ENCODE results near the gene TEC. TPM values are rescaled to one million over a fixed set of nuclear protein-coding genes. Genes with fewer than 3 reads are reported as not detected.

The TEC gene
- total RNA-seq, 2 experiments from 2014 or later, result 1.7 to 2.2 TPM

GRCh38 chr4:48270951-48271473, 1.4 kb upstream of the TEC start:
- ChIA-PET CTCF (no interaction called here), POLR2A (interaction anchor here (0.7 kb wide), 1 partner anchor 142 kb away, joined by 5 read pairs; no protein-coding TSS in a partner anchor)

- CTCF ChIA-PET, result no interaction called here
- POLR2A ChIA-PET, result interaction anchor here (0.6 to 0.7 kb wide), 2 partner anchors 13 to 142 kb away, joined by 5 to 6 read pairs; no protein-coding TSS in a partner anchor
Measured at GRCh38 chr4:48270523-48270897, 872 bp upstream of the TEC start.

DNA sequence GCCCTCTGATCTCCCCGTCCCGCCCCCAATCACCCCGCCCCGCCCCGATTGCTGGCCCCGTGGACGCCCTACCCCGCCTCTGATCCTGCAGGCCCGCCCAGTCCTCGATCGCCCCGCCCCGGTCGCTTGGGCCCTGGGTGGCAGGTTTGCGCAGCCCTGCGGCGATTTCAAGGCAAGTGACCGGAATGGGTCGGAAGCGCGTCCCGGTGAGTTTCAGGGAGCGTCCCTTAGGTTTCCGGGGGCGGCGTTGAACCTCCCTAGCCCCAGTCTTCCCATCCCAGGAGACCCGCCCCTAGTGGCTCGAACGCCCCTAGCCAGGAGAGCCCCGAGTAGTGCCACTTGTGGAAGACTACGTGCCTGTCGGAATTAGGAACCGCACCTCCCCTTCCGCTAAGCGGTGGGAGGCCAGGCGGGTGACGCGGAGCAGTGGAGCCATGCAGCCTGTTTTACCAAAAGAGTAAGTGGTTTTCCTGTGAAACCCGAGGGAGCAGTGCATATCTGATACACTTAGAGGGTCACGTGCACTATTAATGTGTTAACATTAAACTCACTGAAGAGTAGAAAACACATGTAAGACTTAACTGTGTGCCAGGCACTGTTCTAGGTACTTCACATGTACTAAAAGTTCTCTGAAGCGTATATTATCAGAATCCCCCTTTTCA, 354 bp upstream of the TEC start:
- CTCF ChIA-PET, result no interaction called here
- POLR2A ChIA-PET, result interaction anchor here (0.6 to 0.7 kb wide), 2 partner anchors 12 to 141 kb away, joined by 5 to 6 read pairs; no protein-coding TSS in a partner anchor

GRCh38 chr4:48267574-48267973, 2.1 kb downstream of the TEC start:
- ChIA-PET POLR2A (no interaction called here), CTCF (no interaction called here)

GRCh38 chr4:48266781-48267180, 2.9 kb downstream of the TEC start:
- ChIA-PET POLR2A (no interaction called here), CTCF (no interaction called here)

GRCh38 chr4:48262926-48263325, 6.7 kb downstream of the TEC start:
- POLR2A ChIA-PET, result no interaction called here
- CTCF ChIA-PET, result no interaction called here

DNA sequence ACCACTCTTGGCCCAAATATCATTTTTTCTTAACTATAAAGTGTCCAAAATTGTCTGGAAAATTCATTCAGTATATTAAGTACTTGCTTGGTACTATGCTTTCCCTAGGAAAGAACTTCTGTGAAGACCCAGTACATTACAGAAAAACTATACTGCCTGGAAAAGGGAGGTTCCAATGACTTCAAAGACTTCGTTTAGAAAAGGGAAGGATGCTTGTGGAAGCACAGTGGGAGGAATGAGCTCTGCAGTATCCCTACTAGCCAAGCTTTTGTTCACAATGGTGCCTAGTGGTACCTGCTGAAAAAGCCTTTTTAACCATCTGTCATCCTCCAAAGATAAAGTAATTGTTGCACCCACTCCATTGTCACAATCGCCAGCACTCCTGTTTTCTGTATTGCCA, 7.2 kb downstream of the TEC start:
- ChIA-PET CTCF (no interaction called here), POLR2A (no interaction called here)

DNA sequence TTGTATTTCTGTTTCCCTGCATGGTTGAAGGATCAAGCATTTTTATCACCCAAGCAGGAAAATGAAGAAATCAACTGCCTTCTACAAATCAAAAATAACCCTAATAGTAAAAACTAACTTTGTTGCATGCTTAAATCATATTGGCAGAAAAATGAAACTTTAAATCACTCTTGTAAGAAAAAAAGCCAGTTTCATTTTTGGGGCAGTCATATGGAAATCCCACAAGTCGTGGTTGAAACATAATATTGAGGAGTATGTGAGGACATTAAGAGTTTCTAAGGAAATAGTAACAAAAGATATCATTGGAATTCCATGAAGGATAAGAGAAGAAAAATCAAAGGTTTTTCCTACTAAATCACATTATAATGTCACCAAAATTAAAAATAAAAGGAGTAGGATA, 8.4 kb downstream of the TEC start:
- ChIA-PET POLR2A (no interaction called here), CTCF (no interaction called here)

DNA sequence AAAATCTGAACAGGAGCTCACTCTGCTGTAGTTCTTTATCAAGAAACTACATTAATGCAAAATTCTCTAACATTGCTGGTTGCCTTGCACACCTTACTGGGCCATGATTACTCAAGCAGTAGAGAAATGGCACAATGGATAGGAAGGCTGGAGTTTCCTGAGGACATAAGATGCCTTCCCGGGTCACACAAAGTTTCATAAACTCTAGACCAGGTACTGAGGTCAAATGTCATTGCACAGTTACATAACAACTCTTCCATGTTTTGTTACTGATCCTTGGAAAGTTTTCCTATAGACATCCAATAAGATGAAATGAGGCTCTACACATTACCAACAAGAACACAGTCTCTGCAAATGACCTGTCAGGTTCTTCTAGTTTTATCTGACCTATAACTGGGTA, 9.9 kb downstream of the TEC start:
- POLR2A ChIA-PET, result no interaction called here
- CTCF ChIA-PET, result no interaction called here

GRCh38 chr4:48258845-48259397, 10.7 kb downstream of the TEC start:
- CTCF ChIA-PET, result no interaction called here

DNA sequence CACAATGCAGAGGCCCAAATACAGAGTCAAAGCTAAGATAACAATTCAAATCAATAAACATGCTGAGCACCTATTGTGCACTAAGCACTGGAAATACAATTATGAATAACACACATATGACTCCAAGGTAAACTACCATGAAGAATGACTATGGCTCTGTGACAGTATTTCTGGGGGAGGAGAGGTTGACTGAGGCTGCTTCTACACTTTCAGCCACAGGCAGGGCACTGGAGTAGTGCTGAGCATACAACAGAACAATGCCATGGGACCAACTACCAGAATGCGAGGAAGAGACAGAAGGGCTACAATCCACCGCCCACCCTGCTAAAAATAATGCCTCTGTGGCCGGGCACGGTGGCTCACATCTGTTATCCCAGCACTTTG, 13.7 kb downstream of the TEC start:
- POLR2A ChIA-PET, result no interaction called here
- CTCF ChIA-PET, result interaction anchor here (0.7 kb wide), 1 partner anchor 165 kb away, joined by 5 read pairs; no protein-coding TSS in a partner anchor

More at GRCh38 chr4:48258845-48259397, 10.7 kb downstream of the TEC start:
- POLR2A ChIA-PET, result no interaction called here

- ChIA-PET CTCF (no interaction called here), POLR2A (no interaction called here)
Measured at GRCh38 chr4:48255072-48255958, 14.3 kb downstream of the TEC start.

- ChIA-PET POLR2A (no interaction called here), CTCF (no interaction called here)
Measured at GRCh38 chr4:48254381-48255071, 15.1 kb downstream of the TEC start.

DNA sequence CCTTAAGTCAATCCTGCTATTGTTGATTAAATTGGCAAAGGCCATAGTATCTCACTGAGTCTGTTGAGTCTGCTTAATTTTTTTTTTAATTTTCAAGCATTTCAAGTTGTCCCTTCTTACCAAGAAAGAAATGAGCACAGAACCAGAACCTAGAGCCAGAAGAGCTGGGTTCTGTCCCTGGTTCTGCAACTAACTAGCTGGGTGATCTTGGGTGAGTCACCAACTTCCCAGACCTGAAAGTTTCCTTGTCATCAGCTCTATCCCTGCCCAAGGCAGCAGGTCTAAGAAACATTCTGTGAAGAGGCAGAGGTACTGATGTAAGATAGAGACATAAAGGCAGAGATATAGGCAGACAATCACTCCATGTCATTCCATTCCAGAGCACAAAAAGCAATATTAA, 17.3 kb downstream of the TEC start:
- ChIA-PET POLR2A (no interaction called here), CTCF (no interaction called here)

DNA sequence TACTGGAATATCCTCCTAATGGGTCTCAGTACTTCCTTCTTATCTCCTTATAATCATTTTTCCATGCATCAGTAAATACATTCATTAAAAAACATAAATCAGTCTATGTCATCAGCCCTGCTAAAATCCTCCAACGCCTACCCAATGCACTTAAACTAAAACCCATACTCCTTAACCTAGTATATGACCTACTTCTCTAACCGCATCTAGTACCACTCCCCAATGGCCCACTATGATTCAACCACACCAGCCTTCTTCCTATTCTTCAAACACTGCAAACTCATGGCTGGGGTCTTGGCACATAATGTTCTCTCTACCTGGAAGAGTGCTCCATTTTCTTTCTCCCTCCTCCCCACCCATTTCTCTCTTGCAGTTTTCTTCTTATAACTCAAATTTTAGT, 18.7 kb downstream of the TEC start:
- ChIA-PET CTCF (no interaction called here), POLR2A (no interaction called here)

DNA sequence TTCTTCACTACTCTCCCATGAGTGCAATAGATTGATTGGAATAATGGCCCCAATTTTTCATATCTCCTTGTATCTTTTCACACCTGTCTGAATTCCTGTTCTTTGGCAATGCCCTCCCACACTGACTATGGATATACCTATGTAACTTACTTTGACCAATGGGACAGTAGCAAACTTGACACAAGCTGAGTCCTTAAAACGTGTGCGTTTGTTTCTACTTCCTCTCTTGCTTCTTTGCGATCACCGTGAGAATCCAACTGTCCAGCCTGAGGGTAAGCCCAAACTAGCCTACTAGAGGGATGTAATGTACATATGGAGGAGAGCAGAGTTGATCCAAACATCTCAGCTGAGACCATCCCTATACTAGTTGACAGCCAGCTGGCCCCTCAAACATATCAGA, 19.3 kb downstream of the TEC start:
- ChIA-PET POLR2A (no interaction called here), CTCF (no interaction called here)

DNA sequence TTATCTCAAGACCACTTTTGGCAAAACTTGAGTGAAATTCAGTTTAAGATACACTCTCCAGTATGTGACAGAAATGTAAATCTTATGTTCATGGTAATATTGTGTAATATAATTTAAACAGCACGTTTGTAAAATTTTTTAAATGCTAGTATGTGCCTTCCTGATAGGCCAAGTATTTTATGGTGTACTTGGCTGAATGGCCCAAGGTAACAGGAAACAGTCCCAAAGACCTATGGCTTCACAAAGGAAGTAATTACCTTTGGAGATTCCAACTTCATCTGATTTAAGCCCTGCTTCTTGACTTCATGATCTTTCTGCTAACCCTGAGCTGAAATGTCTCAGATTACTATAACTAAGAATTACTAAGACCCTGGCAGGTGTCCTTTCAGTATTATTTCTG, 20.3 kb downstream of the TEC start:
- CTCF ChIA-PET, result interaction anchor here (0.7 kb wide), 1 partner anchor 659 kb away, joined by 4 read pairs; no protein-coding TSS in a partner anchor
- POLR2A ChIA-PET, result interaction anchor here (0.6 kb wide), 1 partner anchor 15 kb away, joined by 3 read pairs; no protein-coding TSS in a partner anchor

DNA sequence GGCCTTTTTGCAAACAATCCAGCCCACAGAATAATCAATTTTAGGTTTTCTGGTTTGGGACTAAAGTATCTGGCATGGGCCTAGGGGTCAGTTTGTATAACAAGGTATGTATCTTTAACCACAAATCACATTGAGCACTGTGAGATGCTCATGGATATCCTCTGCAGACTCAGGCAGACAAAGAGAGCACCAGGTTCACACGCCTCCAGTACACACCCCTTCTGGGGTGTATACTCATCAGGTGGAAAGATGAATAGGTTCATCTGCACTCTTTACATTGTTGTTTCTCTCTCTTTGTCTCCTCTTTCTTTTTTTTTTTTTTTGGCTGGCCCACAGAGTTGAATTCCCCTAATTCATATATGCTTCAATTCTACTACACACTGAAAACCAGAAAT, 21.1 kb downstream of the TEC start:
- POLR2A ChIA-PET, result no interaction called here
- CTCF ChIA-PET, result interaction anchor here (0.7 kb wide), 1 partner anchor 660 kb away, joined by 4 read pairs; no protein-coding TSS in a partner anchor

DNA sequence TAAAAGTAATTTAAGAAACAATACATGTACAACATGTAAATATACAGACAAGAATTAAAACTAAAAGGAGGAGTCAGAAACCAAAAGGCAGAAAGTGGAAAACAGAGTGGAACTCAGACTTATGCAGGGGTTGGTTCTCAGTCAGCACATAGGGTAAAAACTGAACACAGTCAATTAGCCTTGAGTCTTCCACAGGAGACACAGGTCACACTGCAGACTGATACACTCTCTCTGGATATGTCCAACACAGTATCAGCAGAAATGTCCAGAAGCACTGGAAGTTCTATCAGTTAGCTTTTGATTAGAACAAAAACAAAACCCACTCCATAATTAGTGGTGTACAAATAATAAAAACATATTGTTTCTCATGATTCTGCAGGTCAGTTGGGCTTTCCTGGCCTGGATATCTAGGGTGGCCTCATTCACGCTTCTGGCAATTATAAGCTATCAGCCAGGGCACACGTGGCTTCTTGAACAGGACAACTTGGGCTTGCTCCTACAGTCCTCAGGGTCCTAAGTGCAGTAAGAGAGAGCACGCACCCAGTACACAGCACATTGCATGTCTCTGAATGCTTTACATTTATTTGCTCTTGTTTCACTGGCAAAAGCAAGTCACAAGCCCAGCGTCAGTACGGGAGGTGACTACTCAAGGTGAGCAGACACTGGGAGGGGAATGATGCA, 21.6 kb downstream of the TEC start:
- POLR2A ChIA-PET, result no interaction called here
- CTCF ChIA-PET, result no interaction called here

All from activated CD8-positive, alpha-beta memory T cell treated with anti-CD3 and anti-CD28 coated beads for 36 hours (primary cell).